Adrenal gland (tissue), 12 donors: ENCODE measurements around the gene SMG6. TPM values are rescaled to one million over a fixed set of nuclear protein-coding genes. Genes with fewer than 3 reads are reported as not detected.
"Not testable (repeated sequence)": the region's sequence is repeated elsewhere in the genome, so short reads cannot be mapped to it uniquely, and the experiment has no call there.

ENCODE experiments used
- DNase-seq, 7 donors: peaks; one replicate each; pipeline ENCODE4 v3.0.0-alpha.2; 2019 to 2020
- H3K27ac ChIP-seq, 5 donors: fragments of 200-600 bp; sonication (generic) in 4 of 5; 1 replicate in 3 of 5; 2 replicates in 2 of 5; pipeline versions ENCODE4 v1.5.1 to v1.8.0; 2016 to 2020; ENCODE audit warnings: mild to moderate bottlenecking in 1 of 5
- H3K27me3 ChIP-seq: fragments of 200-600 bp; 2 replicates; pipeline ENCODE4 v1.8.0; 2021
- H3K36me3 ChIP-seq, 2 donors: fragments of 200-600 bp; replicated peaks in 1 of 2; 1 replicate in 1 of 2; 2 replicates in 1 of 2; pipeline versions ENCODE4 v1.5.1 to v1.8.0; 2018 to 2022
- H3K4me1 ChIP-seq, 2 donors: fragments of 200-600 bp; replicated peaks in 1 of 2; 1 replicate in 1 of 2; 2 replicates in 1 of 2; pipeline versions ENCODE4 v1.5.1 to v1.8.0; 2018 to 2021
- H3K4me3 ChIP-seq, 4 donors: fragments of 200-600 bp; sonication (generic) in 3 of 4; one replicate each; pipeline ENCODE4 v1.5.1; 2016 to 2018
- H3K9me3 ChIP-seq, 3 donors: fragments of 200-600 bp; sonication (generic) in 1 of 3; replicated peaks in 1 of 3; 1 replicate in 2 of 3; 2 replicates in 1 of 3; pipeline versions ENCODE4 v1.5.1 to v1.8.0; 2016 to 2021
- POLR2A ChIP-seq, 2 donors: fragments of 450-650 bp; IDR thresholded peaks; one replicate each; pipeline ENCODE4 v1.6.1; 2017; ENCODE audit warnings: antibody characterized with exemption in 2 of 2, mild to moderate bottlenecking in 2 of 2, moderate library complexity in 1 of 2
- WGBS, 4 donors: extraction: QIAGEN DNeasy Blood & Tissue Kit in 2 of 4; methylation state at CpG; one replicate each; pipeline versions ENCODE4 v1.1.5 to v1.1.7; 2013 to 2017; 5-methylcytosine and 5-hydroxymethylcytosine counted together
- intact Hi-C, 2 donors: fragments of 100-400 bp; cut with DNase I; formaldehyde crosslinking; loops; one replicate each; pipeline versions ENCODE4 v1.14.1 to v1.15.0; 2022 to 2023
- polyA plus RNA-seq, 3 donors: library from polyadenylated mRNA; stranded (reverse); fragments of 200-250 nt in 2 of 3; fragments of 350-450 nt in 1 of 3; fragmentation: Illumina TruSeq in 1 of 3; extraction: RNeasy Lipid Tissue Mini Kit (QIAGEN cat#74804) in 1 of 3; gene quantifications; one replicate each; pipeline ENCODE4 v1.2.3, GENCODE V29; 2013 to 2014
- total RNA-seq, 9 donors: library from RNA; depleted of rRNA in 4 of 9; stranded (reverse); fragments of >200 nt in 4 of 9; fragments of 120-200 nt in 1 of 9; fragmentation: NEBNext Ultra II Directional in 1 of 9; extraction: Animal tissue kit (Norgen Biotek cat#: 25700) in 1 of 9; gene quantifications; one replicate each; pipeline versions ENCODE4 v1.1.0 to v1.2.4, GENCODE V29; 2013 to 2023
- TF ChIP-seq, protein P1 (sequence below), 6 experiments: fragments of 450-650 bp in 4 of 6; fragments of 200-600 bp in 2 of 6; sonication (generic) in 1 of 6; IDR thresholded peaks; 1 replicate in 5 of 6; 2 replicates in 1 of 6; pipeline versions ENCODE4 v1.5.1 to v1.8.0; 2016 to 2021; ENCODE audit warnings: antibody characterized with exemption in 6 of 6, mild to moderate bottlenecking in 2 of 6, moderate library complexity in 1 of 6
- donor health status: healthy with polysubstance abuse.
- donor health status: Bipolar disorder and iron deficiency.
- donor health status: DM: yes; HTN: yes; CAD: no.
- donor health status: DM: no; HTN: no; CAD: no.
- donor health status: DM: no; HTN: no; CAD: no.
- donor health status: DM: yes; HTN: yes; CAD: no.

Gene SMG6
- total and polyA plus RNA-seq, 12 donors = 15.9 to 85.1 (median 44.0) TPM

DNA sequence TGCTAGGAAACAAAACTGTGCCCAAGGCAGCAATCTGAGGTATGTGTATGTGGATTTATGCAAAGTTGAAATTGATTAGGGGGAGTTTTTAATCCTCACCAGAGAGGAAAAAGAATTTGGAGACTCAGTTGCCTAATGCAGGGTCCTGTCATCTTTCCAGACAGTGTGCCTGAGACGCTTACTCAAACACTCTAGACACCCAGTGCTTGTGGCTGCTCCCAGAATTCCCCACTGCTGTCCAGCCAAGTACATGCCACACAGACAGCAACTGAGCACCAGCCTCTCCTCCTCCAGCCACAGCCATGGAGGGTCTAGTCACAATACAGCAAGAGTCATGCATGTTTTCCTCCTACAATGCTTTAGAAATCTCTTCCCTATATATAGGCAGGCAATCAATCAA, 130.6 kb downstream of the SMG6 start:
- Histone ChIP-seq H3K36me3 (peaks cover 0 to 18% of the 10 kb centered on the region in 2 donors), H3K4me3 (peak overlapping the region in 1 of 4 donors; percentile 39), H3K4me1 (peaks cover 34 to 59% of the 10 kb centered on the region in 2 donors), H3K27ac (peak overlapping the region; percentile 73 to 96 (median 88)), H3K27me3 (no peaks in the 10 kb centered on the region), H3K9me3 (no peaks in the 10 kb centered on the region)
- intact Hi-C loops = loop anchor here in 1 of 2 donors (10.0 kb wide), 1 partner anchor 118 kb away; the partner anchor contains the start of gene HIC1
- TF ChIP-seq, protein P1, sequence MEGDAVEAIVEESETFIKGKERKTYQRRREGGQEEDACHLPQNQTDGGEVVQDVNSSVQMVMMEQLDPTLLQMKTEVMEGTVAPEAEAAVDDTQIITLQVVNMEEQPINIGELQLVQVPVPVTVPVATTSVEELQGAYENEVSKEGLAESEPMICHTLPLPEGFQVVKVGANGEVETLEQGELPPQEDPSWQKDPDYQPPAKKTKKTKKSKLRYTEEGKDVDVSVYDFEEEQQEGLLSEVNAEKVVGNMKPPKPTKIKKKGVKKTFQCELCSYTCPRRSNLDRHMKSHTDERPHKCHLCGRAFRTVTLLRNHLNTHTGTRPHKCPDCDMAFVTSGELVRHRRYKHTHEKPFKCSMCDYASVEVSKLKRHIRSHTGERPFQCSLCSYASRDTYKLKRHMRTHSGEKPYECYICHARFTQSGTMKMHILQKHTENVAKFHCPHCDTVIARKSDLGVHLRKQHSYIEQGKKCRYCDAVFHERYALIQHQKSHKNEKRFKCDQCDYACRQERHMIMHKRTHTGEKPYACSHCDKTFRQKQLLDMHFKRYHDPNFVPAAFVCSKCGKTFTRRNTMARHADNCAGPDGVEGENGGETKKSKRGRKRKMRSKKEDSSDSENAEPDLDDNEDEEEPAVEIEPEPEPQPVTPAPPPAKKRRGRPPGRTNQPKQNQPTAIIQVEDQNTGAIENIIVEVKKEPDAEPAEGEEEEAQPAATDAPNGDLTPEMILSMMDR (IDR thresholded peaks at IDR 0.05) = no peak
- TF ChIP-seq POLR2A (IDR thresholded peaks at IDR 0.05) = no peak
- 48 to 58% (median 54%) methylated on average over 1 of the region's 1 CpG for WGBS, 4 donors
- DNase-seq = peak in 5 of 7 donors; percentile 34 to 62 (median 42)

DNA sequence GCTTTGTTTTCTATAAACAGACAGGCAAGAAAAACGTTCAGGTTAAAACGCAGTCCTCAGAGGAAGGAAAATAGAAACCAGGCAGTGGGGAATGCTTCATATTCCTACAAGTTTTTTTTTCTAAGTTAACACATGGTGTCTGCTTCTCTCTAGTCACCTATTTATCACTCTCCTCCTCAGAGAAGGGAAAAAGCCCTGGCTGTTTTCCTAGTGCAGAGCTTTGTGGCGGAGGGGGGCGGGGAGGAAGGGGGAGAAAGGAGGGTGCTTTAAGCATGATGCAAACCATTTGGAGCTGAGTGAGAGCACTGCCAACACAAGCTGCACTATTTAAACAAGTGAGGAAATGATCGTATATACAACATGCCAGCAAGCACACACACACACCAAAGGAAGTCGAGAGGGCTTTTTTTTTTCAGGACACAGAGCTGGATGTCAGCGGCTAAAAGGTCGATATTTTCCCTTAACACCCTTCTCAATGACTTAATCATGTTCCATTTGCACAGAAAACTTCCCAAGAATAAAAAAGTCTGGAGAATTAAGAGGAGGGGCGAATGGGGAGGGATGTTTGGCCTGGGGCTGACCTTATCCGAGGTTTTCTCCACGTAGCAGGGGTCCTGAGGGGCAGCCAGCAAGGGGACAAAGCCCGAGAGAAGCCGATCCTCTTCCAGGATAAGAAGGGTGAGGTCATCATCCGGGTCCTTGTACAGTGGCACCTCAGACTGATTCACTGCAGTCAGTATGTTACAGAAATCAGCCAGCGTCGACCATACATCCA, 131.3 kb downstream of the SMG6 start:
- Histone ChIP-seq H3K27me3 (no peaks in the 10 kb centered on the region), H3K4me3 (peak overlapping the region in 1 of 4 donors; percentile 39), H3K9me3 (no peaks in the 10 kb centered on the region), H3K27ac (peak overlapping the region; percentile 73 to 96 (median 88)), H3K4me1 (peaks cover 34 to 52% of the 10 kb centered on the region in 2 donors), H3K36me3 (peaks cover 0 to 18% of the 10 kb centered on the region in 2 donors)
- peak in 1 of 2 donors; percentile 61 for TF ChIP-seq POLR2A (IDR thresholded peaks at IDR 0.05)
- TF ChIP-seq, protein P1 (IDR thresholded peaks at IDR 0.05) = no peak
- peak; percentile 78 to 90 (median 85) for DNase-seq
- intact Hi-C loops = loop anchor here in 1 of 2 donors (10.0 kb wide), 1 partner anchor 117 kb away; the partner anchor contains the start of gene HIC1
- 13 to 31% (median 18%) methylated on average over 15 to 16 of the region's 16 CpGs for WGBS, 4 donors

DNA sequence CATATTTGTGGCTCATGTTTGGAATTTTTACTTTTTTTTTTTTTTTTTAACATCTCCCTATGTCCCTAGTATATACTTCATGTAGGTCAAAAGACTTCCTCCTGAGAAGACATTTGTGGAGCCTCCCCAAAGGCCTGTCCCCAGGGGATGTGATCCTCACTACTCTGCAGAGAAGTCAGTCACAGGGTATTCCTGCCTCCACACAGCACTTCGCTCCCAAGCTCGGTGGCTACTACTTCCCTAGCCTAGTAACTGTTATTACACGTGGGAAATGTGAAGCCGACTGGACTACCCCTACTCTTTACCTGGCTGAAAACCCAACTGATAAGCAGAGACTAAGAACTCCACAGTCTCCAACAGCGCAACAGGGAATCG, 131.9 kb downstream of the SMG6 start:
- 15 to 35% (median 26%) methylated on average over 6 of the region's 6 CpGs for WGBS, 4 donors
- DNase-seq = peak in 2 of 7 donors; percentile 21 to 43
- Histone ChIP-seq H3K9me3 (no peaks in the 10 kb centered on the region), H3K36me3 (peaks cover 0 to 18% of the 10 kb centered on the region in 2 donors), H3K27ac (peak overlapping the region; percentile 73 to 96 (median 88)), H3K27me3 (no peaks in the 10 kb centered on the region), H3K4me3 (peak overlapping the region in 1 of 4 donors; percentile 39), H3K4me1 (peaks cover 34 to 52% of the 10 kb centered on the region in 2 donors)
- intact Hi-C loops = loop anchor here in 1 of 2 donors (10.0 kb wide), 1 partner anchor 117 kb away; the partner anchor contains the start of gene HIC1
- no peak for TF ChIP-seq POLR2A (IDR thresholded peaks at IDR 0.05)
- TF ChIP-seq, protein P1 (IDR thresholded peaks at IDR 0.05) = no peak

DNA sequence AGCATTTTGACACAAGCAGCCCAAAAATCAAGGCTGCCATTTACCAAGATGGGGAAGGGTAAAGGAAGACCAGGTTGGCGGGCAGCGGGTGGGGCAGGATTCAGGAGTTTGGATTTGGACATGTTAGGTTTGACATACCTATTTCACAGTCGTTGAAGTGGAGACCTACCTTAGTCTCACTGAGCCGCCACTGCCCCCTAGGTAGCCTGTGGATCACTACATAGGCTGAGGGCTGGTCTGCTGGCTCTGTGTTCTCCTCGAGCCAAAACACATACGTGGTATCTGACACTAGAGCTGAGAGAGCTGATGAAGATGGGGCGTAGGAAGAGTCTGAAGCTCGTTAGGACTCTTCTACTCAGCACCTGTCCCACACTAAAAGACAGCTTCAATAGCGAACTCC, 133.6 kb downstream of the SMG6 start:
- H3K4me1 ChIP-seq = peaks cover 30 to 36% of the 10 kb centered on the region in 2 donors
- no peaks in the 10 kb centered on the region for H3K27me3 ChIP-seq
- peaks cover 0 to 20% of the 10 kb centered on the region in 2 donors for H3K36me3 ChIP-seq
- H3K4me3 ChIP-seq = no peak overlapping the region
- DNase-seq = no peak
- no peaks in the 10 kb centered on the region for H3K9me3 ChIP-seq
- WGBS, 4 donors = 90 to 92% (median 90%) methylated on average over 9 of the region's 9 CpGs
- H3K27ac ChIP-seq = peak overlapping the region in 1 of 5 donors; percentile 10
- intact Hi-C loops = loop anchor here in 1 of 2 donors (10.0 kb wide), 1 partner anchor 115 kb away; the partner anchor contains the start of gene HIC1
- TF ChIP-seq, protein P1 (IDR thresholded peaks at IDR 0.05) = peak in 1 of 6 experiments; percentile 11
- TF ChIP-seq POLR2A (IDR thresholded peaks at IDR 0.05) = no peak

DNA sequence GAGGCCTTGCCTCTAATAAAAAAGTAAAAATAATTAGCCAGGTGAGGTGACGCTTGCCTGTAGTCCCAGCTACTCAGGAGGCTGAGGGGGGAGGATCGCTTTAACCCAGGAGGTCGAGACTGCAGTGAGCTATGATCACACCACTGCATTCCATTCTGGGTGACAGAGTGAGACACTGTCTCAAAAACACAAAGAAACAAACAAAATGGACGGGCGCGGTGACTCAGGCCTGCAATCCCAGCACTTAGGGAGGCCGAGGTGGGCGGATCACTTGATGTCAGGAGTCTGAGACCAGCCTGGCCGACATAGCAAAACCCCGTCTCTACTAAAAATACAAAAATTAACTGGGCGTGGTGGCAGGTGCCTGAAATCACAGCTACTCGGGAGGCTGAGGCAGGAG, 137.9 kb downstream of the SMG6 start:
- 90 to 97% (median 93%) methylated on average over 10 to 12 of the region's 12 CpGs for WGBS, 4 donors
- H3K4me1 ChIP-seq, intact Hi-C loops, H3K27ac ChIP-seq, H3K4me3 ChIP-seq, H3K9me3 ChIP-seq, H3K27me3 ChIP-seq: not testable (repeated sequence)
- H3K36me3 ChIP-seq = peaks cover 0 to 40% of the 10 kb centered on the region in 2 donors
- DNase-seq = peak in 2 of 7 donors; percentile 3 to 42
